Mammary epithelial cell (primary cell): ENCODE data around the gene ENO4.

Experiments used
- EZH2 ChIP-seq: IDR thresholded peaks from 2 replicates; pipeline ENCODE4 v1.6.1; 2012; ENCODE audit warnings: low read length, inconsistent platforms, borderline replicate concordance
- TF ChIP-seq, protein P1 (sequence below), 2 donors: IDR thresholded peaks in 1 of 2; conservative IDR thresholded peaks in 1 of 2; 2 replicates each; pipeline ENCODE4 v1.5.1; 2011 to 2012; ENCODE audit warnings: inconsistent platforms in 2 of 2, low read length in 2 of 2, mild to moderate bottlenecking in 2 of 2, control low read depth in 1 of 2, low read depth in 1 of 2; ENCODE audit not compliant: insufficient read depth in 1 of 2; ENCODE audit errors: extremely low read depth in 1 of 2

DNA sequence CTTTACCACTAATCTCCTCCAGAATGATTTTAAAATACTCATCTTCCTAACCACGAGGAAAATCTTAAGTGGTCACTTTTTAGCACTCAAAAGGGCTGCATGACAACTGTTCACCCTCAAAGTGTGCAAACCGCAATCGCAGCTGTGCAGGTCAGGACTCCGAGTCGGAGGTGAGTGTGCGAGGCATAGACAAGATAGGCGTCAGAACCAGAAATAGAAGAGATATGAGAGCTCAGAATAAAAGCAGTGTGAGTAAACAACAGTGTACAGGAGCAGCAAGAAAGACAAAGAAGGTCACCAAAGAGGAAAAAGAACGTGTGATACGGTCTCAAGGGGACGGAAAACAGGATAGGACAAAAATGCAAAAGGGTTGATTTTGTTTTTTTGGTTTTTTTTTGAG lies 17.5 kb upstream of the ENO4 start:
- TF ChIP-seq, protein P1, sequence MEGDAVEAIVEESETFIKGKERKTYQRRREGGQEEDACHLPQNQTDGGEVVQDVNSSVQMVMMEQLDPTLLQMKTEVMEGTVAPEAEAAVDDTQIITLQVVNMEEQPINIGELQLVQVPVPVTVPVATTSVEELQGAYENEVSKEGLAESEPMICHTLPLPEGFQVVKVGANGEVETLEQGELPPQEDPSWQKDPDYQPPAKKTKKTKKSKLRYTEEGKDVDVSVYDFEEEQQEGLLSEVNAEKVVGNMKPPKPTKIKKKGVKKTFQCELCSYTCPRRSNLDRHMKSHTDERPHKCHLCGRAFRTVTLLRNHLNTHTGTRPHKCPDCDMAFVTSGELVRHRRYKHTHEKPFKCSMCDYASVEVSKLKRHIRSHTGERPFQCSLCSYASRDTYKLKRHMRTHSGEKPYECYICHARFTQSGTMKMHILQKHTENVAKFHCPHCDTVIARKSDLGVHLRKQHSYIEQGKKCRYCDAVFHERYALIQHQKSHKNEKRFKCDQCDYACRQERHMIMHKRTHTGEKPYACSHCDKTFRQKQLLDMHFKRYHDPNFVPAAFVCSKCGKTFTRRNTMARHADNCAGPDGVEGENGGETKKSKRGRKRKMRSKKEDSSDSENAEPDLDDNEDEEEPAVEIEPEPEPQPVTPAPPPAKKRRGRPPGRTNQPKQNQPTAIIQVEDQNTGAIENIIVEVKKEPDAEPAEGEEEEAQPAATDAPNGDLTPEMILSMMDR (conservative IDR thresholded peaks at IDR 0.05 in 1 of 2, IDR thresholded peaks at IDR 0.05 in 1 of 2; ENCODE audit: extremely low read depth in 1 of 2, insufficient read depth in 1 of 2, low read depth in 1 of 2, low read length in 2 of 2), result no peak
- TF ChIP-seq EZH2, result no peak
